GM06990 (cell line): Measurements from ENCODE around the gene TMEM54.

ENCODE experiments used
- DNase-seq: peaks from one replicate; pipeline ENCODE4 v3.0.0-alpha.2; 2011; ENCODE audit not compliant: insufficient read length; ENCODE audit errors: extremely low read depth
- H3K27me3 ChIP-seq: replicated peaks from 2 replicates; pipeline ENCODE4 v1.6.0; 2011; ENCODE audit warnings: low read length; ENCODE audit not compliant: control insufficient read depth, insufficient read depth
- H3K36me3 ChIP-seq: 2 replicates; pipeline ENCODE4 v1.5.1; 2011; ENCODE audit warnings: low read length; ENCODE audit not compliant: control insufficient read depth, insufficient read depth
- H3K4me3 ChIP-seq: replicated peaks from 2 replicates; pipeline ENCODE4 v1.5.1; 2011; ENCODE audit warnings: low read depth, mild to moderate bottlenecking, control low read depth, low read length
- TF ChIP-seq, protein P1 (sequence below): IDR thresholded peaks from 2 replicates; pipeline ENCODE4 v1.5.1; 2011; ENCODE audit warnings: low read length, control low read depth, mild to moderate bottlenecking, inconsistent platforms; ENCODE audit not compliant: insufficient read depth, poor library complexity, severe bottlenecking

The TMEM54 gene

DNA sequence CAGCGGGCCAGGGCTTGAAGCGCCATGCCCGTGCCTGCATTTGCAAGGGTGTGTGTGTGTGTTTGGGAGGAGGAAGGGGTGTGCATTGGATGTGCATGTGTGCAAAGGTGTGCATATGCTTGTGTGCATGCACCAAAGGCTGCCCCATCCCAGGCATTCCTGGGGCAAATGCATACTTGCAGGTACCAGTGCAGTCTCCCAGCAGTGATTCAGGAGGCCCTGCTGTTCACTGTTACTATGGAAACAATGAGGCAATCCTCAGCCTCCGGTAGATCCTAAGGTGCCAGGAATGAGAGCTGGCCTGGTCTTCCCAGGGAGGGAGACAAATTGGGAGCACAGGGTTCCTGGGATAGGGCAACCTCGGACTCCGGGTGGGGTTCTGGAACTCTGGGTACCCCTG lies 23.0 kb downstream of the TMEM54 start:
- H3K4me3 ChIP-seq, result no peak overlapping the region
- H3K27me3 ChIP-seq, result no peaks in the 10 kb centered on the region
- no peaks in the 10 kb centered on the region for H3K36me3 ChIP-seq
- DNase-seq, result no peak
- TF ChIP-seq, protein P1, sequence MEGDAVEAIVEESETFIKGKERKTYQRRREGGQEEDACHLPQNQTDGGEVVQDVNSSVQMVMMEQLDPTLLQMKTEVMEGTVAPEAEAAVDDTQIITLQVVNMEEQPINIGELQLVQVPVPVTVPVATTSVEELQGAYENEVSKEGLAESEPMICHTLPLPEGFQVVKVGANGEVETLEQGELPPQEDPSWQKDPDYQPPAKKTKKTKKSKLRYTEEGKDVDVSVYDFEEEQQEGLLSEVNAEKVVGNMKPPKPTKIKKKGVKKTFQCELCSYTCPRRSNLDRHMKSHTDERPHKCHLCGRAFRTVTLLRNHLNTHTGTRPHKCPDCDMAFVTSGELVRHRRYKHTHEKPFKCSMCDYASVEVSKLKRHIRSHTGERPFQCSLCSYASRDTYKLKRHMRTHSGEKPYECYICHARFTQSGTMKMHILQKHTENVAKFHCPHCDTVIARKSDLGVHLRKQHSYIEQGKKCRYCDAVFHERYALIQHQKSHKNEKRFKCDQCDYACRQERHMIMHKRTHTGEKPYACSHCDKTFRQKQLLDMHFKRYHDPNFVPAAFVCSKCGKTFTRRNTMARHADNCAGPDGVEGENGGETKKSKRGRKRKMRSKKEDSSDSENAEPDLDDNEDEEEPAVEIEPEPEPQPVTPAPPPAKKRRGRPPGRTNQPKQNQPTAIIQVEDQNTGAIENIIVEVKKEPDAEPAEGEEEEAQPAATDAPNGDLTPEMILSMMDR, result no peak

DNA sequence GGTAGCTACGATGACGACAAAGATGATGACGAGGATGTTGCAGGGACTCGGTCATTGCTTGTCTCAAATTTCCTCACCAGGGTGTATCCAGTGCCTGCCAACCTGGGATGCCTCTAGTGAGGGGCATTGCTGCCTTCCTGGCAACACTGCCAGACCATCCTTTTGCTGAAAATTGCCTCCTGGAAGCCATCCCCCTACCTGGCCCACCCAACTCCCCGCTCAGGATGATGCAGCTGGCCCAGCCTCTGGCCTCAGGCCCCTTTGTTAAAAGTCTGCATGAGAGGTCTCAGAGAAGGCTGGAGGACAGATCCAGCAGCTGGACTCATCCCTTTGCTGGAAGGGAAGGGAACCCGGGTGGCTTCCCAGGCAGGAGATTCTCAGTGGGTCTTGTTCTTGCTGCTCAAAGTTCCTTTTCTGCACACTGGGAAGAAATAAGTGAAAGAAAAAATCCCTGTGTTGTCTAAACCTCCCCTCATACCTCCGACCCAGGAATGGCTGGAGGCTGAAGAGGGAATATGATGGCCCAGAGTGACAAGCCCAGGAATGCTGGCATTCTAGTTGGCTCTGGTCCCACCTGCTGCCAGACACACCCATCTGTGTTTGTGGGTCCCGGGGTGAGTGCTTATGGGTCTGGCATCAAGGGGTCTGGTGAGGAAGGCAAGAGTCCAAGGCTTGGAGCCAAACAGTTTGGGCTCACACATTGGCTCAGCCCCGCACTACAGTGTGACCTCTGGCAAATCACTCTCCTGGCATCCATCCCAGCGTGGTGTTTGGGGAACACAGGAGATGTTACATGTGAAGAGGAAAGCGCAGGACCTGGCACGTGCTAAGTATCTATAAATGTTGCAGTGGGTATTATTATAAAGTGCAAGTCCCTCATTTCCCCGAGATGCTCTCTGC lies 23.7 kb downstream of the TMEM54 start:
- no peaks in the 10 kb centered on the region for H3K27me3 ChIP-seq

DNA sequence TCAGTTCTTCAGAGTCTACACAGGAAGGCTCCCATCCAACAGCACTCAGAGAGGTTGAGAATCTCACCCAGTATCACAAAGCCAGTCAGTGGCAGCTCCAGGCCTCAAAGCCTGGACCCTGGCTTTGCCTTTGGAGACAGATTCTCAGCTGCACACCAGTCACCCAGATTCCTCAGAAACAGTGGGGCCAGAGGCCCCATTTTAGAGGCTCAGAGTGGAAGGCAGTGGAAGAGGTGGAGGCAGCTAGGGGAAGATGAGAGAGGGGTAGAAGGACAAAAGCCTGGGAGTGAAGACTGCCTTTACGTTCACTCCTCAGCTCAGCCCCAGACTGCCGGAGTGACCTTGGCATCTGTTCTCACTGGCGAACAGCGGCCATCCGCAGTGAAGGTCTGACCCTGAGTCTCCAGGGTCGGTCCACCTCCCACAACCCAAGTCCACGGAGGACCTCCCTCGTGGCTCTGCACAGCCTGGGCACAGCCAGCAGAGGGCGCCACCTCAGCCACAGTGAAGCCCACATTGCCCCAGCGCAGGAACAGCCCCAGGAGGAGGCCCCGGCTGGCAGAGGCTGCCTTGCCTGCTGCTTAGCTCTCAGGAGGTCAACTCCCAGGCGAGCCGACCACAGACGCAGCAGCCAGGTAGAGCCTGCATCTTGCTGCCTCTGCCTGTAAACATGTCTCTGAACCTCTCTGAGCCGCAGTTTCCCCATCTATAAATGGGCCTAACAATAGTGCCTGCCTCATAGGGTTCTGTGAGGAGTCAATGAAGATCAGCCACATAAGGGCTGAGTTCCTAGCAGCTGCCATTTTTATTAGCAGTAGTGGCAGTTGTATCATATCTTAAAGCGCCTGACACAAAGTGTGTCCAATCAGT lies 24.6 kb downstream of the TMEM54 start:
- peak; percentile 58 for DNase-seq
- TF ChIP-seq, protein P1, result peak; percentile 96
- H3K4me3 ChIP-seq, result no peak overlapping the region
- no peaks in the 10 kb centered on the region for H3K36me3 ChIP-seq
- no peaks in the 10 kb centered on the region for H3K27me3 ChIP-seq

More for the DNA sequence above, 23.7 kb downstream of the TMEM54 start:
- no peaks in the 10 kb centered on the region for H3K36me3 ChIP-seq
- TF ChIP-seq, protein P1, result no peak
- H3K4me3 ChIP-seq, result no peak overlapping the region
- DNase-seq, result no peak

DNA sequence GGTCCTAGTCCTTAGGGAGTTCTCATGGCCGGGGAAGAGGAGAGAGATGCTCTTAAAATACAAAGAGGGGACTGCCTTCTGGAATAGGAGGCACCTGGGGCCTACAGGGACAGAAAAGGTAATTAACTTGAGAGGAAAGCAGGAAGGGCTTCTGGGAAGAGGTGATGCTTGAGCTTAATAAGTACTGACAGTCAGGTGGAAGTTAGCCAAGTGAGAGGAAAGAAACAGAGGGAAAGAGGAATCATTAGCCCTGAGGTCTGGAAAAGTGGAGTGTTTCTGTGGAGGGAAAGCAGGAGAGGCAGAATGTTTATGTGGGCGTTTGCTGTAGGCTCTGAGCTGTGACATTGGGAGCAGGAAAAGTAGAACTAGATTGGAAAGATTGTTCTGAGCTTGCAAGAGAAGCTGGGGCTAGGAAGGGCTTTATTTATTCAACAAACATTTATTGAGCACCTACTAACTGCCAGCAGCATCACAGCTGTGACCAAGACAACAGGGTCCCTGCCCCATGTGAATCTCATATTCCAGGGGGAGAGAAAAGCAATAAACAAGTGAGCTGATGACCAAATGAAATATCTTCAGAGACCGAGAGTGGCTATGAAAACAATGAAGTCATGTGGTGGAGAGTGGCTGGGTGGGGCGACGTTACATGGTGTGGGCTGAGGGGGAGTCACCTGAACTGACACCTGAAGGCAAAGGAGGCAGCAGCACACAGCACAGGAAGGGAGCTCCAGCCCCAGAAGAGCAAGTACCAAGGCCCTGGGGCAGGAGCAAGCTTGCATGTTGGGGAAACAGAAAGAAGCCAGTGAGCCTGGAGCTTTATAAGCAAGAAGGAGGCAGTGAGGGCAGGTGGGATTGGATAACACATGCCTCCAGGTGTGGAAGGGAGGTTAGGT lies 26.1 kb downstream of the TMEM54 start:
- TF ChIP-seq, protein P1, result no peak
- no peak overlapping the region for H3K4me3 ChIP-seq
- H3K36me3 ChIP-seq, result no peaks in the 10 kb centered on the region
- DNase-seq, result no peak
- 0 out of 2 replicates have a peak, but pooled peaks cover 1% of the 10 kb centered on the region for H3K27me3 ChIP-seq

DNA sequence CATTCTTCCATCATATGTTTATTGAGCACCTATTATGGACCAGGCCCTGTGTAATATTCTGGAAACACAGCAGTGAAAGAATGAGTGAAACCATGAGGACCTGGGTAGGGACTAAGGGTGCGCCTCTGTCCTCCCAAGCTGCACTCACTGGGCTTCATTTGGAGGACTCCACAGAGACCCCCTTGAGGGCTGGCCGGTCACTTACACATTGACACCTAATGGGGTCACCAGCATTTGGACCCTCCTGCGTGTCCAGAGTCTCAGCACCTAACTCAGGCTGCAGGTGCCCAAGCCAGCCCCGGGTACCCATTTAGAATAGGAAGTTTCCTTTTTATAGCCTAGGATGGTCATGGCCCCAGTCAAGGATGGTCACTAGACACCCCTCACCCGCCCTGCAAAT lies 27.7 kb downstream of the TMEM54 start:
- Histone ChIP-seq H3K27me3 (0 out of 2 replicates have a peak, but pooled peaks cover 1% of the 10 kb centered on the region), H3K36me3 (no peaks in the 10 kb centered on the region), H3K4me3 (no peak overlapping the region)
- TF ChIP-seq, protein P1, result no peak
- DNase-seq, result no peak
